GM18870 (cell line): ENCODE data around the gene PODXL.
"Not testable (repeated sequence)": the region's sequence is repeated elsewhere in the genome, so short reads cannot be mapped to it uniquely, and the experiment has no call there.

Experiments used
- ATAC-seq: cut with Tn5 transposase; IDR thresholded peaks from one replicate; pipeline ENCODE4 v1.9.1; 2021; ENCODE audit warnings: moderate library complexity; ENCODE audit not compliant: unreplicated experiment

Gene PODXL

DNA sequence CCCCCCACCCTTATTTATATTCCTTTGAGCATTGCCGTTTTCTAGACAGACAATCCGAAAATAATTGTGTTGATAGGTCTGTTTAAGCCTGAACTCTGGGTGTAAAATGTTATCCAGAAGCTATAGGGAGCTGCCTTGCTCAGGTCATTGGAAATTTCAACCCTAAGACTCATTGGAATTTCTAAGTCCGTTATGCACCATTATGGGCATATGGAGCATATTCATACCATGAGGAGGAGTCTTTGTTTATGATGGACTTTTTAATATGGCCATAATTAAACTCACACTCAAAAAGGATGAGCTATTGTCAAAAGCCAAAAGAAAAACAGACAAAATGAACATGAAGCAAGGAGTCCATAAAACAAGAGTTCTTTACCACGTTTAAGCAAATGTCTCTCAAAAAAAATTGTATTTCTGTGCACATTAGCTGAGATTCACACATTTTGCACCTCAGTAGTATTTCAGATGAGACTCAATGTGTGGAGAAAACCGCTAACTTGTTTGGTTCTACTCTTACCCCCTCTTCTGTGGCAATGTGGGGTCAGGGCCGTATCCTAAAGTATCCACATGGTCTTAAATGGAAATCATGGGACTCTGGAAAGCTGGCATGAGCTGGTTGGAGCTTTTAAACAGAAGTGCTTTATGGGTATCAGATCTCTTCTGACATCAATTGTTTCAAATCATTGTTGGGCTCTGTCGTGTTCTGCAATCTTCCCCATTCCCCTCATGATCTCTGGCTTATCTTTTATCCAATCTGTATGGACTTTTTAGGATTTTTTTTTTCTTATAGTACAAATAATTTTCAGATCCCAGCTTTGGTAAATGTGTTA, 60.5 kb downstream of the PODXL start:
- no peak for ATAC-seq

DNA sequence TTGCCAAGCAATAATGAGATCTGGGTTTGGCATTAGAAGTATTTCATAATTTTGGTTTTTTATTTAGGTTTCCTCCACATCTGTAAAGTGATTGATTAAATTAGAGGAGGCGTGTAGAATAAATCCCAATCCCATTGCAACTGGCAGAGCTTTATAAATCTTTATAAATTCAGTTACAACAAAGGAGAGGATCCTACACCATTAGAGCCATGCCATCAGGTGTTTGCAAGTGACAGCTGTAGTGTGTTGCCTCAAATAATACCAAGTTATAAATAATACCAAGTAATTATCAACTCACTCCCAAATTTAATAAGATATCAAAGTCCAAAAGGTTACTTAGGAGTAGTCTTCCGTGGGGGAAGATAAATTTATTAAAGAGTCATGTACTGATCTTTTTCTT, 62.2 kb downstream of the PODXL start:
- no peak for ATAC-seq

DNA sequence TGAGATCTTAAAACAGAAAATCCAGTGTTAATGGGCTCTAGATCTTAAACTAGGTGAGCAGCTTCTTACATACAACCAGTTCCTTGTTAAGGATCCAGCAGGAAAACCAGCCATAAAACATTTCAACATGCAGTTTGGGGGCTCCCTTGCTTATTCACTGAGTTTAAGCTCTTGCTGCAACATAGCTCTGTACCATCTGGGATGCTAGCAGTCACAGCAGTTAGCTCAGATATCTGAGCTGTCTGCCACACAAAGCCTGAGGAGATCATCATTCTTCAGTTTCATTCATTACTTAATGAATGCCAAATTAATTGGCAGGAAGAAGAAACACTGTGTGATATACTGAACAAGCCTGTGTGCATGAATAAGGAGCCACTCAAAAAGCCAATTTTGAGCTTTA, 62.8 kb downstream of the PODXL start:
- ATAC-seq = no peak

DNA sequence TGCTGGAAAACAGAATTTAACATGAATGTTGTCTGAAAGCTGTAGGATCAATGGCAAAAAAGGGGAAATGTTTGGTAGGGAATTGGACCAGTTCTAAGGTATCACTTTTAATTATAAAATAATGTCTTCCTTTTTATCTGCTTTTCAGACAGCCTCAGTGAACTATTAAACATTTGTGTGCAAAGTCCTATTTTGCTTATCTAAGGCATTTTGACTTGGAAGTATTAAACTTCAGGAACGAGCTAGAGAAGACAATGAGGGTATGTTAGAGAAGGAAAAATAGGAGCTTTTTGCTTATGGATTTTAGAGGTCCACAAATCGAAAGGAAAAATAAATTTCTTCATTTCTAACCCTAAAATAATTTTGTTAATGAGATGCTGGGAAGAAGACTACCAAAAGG, 63.3 kb downstream of the PODXL start:
- no peak for ATAC-seq

DNA sequence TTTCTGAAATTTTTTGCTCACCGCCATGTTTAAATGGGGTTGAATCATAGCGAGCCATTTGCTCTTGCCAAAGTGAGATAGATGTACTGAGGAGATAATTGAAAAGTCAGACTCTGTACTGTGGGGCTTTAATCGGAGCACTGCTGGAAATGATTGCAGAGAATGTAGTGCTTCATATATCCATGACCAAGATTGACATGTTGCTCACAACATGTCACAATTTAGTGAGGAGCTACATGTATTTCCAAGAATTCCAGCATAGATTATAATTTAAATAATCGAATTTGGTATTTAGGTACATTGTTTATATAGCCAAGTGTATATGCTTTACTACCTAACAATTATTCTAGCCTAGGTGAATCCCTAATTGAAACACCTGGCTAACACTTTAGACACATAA, 66.5 kb downstream of the PODXL start:
- no peak for ATAC-seq

DNA sequence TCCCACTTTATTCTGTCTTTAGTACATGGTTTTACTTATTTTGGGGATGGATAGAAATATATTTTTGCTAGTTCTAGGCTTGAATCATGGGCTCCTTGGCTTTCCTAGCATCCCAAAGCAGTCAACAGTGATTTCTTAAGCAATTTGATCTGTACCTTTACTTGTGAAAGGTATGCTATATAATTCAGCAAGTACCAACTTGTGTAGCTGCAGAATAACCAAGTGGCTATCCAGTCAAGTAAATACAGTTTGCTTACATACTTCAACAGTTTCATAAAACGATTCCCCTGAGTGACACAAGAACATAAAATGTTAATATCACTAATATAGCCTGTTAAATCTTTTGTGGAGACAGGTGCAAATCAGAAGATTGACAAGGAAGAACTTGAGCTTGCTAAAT, 67.2 kb downstream of the PODXL start:
- ATAC-seq = no peak

DNA sequence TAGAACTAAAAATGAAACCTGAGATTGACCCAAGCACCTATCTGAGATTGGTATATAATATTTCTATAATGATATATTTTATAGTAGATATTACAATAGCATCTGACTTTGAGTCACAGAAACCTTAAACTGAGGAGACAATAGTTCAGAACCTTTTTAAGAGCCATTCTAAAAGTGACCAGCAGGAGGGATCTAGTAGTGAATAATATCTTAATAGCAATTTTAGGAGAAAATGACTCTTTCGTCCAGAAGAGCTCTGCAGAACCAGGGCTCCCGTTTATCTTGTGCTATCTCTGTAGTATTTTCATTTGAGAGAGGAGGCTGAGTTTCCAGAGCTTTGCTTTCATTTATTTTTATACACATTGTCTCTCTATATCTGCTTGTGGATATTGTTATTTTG, 68.1 kb downstream of the PODXL start:
- no peak for ATAC-seq

DNA sequence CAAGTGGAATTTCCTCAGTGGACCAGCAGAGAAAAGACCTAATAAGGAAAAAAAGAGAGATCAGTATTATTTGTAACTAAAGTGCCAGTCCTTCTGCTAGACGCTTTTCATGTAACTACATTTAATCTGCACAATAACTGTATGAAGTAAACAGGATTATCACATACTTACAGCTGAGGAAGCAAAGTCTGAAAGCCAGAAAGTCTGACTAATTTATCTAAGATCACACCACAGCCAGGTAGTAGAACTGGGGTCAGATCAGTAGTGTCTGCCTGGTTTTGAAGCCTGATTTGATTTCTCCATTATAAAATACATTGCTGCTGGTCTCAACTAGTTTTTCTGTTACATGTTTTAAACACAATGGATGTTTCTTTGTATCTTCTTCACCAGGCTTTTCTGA, 69.2 kb downstream of the PODXL start:
- no peak for ATAC-seq

DNA sequence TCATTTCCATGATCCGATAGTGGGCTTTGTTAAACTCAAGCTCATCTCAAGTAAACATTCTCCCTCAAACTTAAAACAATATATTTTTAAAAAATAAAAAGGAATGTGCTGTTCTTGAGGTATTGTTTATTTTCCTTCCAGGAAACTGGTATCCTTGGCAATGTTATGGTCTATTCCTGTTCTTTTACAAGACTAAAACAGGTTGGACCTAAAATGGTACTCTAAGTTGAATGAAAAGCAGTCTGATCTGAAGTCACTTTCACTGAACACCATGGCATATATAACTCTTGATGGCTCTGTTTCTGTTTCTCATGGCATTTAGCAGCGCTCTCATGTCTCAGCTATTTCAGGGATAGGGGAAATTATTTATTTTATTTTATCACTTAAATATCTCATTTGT, 70.1 kb downstream of the PODXL start:
- no peak for ATAC-seq

DNA sequence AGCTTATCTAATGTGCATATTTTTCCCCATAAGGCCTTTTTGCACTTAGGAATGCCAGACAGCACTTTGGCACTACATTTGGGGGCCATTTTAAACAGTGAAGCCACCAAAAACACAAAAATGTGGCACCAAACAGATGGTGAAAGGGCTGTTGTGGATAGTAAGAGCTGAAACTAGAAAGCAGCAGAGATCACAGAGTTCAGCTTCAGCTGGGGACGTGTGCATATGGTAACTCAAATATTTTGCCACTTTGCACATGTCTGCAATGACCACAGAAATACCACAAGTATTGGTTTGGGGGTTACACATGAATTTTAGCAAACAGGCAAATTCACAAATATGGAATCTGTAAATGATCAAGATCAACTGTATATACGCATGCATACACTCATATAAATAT, 72.8 kb downstream of the PODXL start:
- ATAC-seq = no peak

DNA sequence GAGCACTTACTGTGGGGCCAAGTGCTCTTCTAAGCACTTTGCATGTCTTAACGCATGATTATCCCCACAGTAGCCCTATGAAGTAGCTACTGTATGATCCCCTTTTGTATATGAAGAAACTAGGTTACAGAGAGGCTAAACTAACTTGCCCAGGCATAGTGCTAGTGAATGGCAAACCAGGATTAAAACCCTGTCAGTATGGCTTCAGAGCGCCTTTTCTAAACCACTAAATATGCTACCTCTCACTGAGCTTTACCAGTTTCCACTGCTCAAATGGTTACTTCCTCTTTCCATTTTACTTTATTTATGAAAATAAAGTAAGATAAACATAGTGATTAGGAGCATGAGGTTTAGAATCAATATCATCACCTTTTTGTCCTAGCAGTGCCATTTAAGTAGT, 73.6 kb downstream of the PODXL start:
- ATAC-seq = no peak

DNA sequence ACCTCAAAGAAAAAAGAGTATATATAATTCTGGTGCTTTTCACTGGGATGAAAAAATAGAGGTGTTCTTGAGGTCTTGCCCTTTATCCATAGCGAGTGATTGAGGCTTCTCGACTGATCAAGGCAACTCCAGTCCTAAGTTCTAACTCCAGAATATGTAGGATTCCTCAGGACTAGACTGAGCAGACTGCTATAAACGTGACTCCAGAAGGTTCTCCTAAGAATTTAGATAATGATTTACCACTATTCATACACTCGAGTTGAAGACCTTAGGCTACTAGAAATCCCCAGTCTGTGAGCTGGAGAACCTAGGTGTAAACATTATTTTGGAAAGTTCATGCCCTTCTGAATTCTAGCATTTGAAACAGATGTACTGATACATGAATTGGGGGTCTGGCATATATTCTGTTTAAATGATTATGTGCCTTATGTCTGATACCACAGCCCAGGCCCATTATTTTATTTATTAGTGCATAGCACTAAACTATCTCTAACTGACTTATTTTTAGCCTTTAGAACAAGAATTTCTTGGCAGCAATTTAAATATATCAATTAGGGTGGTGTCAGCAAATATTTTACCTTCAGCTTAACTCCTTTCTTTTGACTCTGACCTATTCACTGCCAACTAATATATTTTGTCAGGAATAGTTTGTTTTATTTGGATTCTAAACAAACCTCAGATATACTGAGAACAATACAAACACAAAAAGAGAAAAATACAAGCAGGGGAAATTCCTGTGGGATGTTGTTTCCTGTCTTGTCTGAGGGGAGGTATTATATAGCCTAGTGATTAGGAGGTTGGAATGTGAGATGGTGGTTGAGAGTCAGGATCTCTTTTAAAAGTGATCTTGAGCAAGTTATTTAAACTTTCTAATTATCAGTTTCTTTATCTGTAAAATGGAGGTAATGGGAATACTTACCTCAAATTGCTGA, 75.8 kb downstream of the PODXL start:
- ATAC-seq = no peak

DNA sequence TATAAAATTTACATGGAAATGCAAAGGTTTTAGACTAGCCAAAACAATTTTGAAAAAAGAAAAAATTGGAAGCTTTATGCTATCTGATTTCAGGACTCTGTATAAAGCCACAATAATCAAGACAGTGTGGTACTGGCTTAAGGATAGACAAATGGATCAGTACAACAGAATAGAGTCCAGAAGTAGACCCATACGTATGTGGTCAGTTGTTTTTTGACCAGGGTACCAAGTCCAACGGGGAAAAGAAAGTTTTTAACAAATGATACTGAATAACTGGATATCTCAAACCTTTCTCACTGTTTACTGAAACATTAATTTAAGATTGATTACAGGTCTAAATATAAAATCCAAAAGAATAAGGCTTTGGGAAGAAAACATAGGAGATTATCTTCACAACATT, 79.7 kb downstream of the PODXL start:
- no peak for ATAC-seq

DNA sequence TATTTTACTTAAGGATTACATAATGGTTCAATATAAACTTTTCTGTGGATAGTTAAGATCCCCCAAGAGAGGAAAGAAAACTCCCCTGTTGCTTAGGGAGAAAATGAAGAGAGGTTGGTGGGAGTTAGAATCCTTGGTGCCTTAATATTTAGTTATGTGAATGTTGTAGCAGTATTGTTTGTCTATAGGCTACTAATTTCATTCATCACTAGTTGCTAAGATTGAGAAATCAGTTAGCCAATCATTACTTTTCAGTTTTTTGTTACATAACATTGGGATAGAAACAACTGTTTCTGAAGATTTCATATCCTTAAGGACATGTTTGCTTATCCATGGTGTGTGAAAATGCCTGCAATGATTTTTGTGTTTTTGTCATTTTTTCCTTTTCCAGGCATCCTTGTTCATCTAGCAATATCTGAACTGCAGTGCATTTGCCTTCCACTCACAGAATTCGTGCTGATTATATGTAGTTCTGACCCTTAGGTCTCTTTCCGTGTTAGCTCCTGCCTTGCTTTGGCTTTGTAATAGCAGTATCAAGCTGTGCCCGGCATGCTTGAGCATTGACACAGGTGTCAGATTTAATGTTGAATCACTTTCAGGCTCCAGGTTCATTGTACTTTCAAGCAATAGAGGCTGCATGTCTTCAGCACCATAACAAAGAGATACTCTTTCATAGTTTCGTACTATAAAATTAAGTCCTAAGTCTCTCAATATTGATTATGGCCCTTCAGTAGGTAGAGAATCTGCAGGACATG, 85.0 kb downstream of the PODXL start:
- no peak for ATAC-seq

DNA sequence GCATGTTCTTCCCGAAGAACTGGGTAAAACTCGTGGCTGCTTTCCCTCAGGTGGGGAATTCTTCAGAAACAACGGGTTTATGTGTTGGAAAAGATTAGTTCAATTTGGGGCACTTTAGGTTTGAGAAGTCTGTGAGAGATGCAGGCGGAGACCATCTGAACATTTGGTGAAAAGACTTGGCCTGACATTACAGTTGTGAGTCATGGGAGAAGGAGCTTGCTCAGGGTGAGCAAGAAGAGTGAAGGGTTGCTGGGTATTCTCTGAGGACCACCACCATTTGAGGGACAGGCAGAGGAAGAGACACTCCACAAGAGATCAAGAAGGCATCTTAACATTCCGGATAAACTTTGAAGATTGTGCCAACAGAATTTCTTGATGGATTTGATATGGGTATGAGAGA, 88.6 kb downstream of the PODXL start:
- ATAC-seq = no peak

DNA sequence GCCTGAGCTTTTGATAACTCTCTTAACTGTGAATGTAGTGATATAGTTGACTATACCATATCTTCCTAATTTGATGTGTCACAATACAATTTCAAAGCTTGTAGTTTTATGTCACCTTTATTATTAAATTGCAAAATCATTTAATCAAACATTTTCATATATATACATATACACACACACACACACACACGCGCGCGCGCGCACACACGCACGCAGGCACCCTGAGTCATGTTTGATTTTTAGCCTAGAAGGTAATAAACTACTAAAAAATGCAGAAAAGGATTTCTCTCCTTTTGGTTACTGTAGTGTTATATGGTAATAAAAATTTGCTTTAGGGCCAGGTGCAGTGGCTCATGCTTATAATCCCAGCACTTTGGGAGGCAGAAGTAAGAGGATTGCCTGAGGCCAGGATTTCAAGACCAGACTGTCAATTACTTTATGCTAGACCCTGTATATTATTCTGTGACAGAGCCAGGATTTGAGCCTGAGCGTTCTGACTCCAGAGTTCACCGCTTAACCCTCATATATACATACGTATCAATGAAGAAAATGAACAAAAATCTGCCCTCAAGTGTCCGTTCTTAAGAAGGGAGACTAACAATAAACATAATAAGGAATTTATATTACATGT, 89.6 kb downstream of the PODXL start:
- ATAC-seq = no peak

DNA sequence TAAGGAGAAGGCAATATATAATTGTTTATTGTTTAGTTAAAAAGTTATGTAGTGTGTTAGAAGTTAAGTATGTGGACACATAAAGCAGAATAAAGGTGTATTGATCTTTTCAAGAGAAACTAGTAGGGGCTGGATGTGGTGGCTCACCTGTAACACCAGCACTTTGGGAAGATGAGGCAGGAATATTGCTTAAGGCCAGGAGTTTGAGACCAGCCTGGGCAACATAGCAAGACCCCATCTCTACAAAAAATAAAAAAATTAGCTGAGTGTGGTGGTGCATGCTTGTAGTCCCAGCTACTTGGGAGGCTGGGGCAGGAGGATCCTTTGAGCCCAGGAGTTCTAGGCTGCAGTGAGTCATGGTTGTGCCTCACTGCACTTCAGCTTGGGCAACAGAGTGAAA, 93.7 kb downstream of the PODXL start:
- ATAC-seq = not testable (repeated sequence)

DNA sequence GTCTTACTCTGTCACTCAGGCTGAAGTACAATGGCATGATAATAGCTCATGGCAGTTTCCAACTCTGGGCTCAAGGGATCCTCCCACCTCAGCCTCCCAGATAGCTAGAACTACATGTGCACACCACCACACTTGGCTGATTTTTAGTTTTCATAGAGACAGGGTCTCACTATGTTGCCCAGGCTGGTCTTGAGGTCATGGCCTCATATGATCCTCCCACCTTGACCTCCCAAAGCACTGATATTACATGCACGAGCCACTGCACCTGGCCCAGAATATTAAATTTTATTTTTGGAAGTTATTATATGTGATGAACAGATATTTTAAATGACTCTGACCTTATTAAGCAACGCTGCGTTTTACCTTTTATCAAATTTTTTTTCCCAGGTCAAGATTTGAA, 94.4 kb downstream of the PODXL start:
- ATAC-seq = no peak

DNA sequence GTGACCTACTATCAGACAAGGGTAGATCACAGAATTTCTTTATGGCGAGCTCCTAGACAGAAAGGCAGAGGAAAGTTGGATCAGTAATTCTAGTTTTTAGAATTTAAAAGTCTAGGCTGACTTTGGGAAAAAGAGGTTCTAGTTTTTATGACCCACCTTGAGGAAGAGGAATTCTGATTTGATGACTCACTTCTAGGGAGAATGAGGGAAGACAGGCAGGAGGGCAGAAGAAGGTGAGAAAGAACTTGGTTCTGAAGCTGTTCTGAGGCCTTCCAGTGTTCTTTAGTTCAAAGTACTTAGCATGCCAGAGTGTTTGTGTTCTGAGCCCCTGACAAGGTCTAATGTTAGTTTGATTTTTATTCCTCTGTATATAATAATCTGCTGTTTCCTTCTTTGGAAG, 97.2 kb downstream of the PODXL start:
- ATAC-seq = no peak

DNA sequence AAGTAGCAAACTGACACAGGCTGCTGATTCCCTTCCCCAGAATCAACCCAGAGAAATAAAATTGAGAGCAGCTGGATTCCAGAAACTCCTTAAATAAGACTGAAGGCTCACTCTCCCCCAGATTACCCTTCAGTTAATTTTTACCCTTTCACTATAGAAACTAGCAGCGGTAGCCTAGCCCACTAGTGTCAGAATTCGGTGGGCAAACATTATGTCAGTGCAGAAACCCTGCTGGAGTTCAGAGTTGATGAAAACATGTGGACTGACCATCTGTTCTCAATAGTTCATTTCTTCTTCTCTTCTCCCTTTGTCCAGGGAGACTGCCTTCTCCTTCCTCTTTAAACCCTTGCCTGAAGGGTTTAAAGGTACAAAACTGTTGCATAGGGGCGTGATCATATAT, 100.1 kb downstream of the PODXL start:
- ATAC-seq = no peak

DNA sequence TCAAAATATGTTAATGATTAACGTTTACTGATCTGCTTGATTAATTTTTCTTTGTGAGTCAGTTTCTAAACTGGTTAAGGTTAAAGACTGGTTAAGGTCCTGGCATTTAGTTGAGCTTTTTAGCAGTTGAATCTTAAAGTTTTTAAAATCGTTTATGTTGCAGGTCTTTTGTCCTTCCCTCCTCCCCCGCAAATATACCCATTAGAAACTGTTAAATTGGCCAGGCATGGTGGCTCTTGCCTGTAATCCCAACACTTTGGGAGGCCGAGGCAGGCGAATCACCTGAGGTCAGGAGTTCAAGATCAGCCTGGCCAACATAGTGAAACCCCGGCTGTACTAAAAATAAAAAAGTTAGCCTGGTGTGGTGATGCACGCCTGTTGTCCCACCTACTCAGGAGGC, 100.9 kb downstream of the PODXL start:
- ATAC-seq = no peak
